ENCODE results near the gene LHX3. TPM values are rescaled to one million over a fixed set of nuclear protein-coding genes. Genes with fewer than 3 reads are reported as not detected.

Gene LHX3
- total RNA-seq, 1 donor from 2014 or later = not detected

- Histone ChIP-seq H3K4me3 (ENCODE audit: low read depth, low read length) (no peak overlapping the region), H3K36me3 (ENCODE audit: control insufficient read depth, insufficient read depth, low read length) (no peaks in the 10 kb centered on the region), H3K27me3 (ENCODE audit: control insufficient read depth, insufficient read depth, low read length) (no peaks in the 10 kb centered on the region)
- TF ChIP-seq CTCF (IDR thresholded peaks at IDR 0.05; ENCODE audit: insufficient read depth, low read length, poor library complexity, severe bottlenecking) = peak; percentile 97
- no peak for DNase-seq (ENCODE audit: low read depth)
Observed at GRCh38 chr9:136225748-136226679, 21.1 kb upstream of the LHX3 start.

DNA sequence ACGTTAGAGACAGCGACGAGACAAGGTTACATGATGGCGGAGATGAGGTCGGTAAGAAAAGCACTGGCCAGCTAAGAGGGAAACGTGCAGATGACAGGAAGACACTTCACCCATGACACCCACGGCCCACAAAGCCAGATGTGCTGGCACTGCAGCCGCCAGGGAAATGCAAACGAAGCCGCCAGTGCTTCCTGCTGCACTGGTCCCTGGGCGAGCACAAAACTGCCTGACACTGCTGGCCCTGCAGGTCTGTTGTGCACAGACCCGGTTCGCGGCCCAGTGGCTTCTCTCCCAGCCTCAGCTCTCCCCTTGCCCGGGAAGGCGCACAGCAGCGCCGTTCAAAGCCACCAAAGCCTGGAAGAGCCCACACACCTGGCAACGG lies 20.4 kb upstream of the LHX3 start:
- no peak for TF ChIP-seq CTCF (IDR thresholded peaks at IDR 0.05; ENCODE audit: insufficient read depth, low read length, poor library complexity, severe bottlenecking)
- no peaks in the 10 kb centered on the region for H3K36me3 ChIP-seq (ENCODE audit: control insufficient read depth, insufficient read depth, low read length)

DNA sequence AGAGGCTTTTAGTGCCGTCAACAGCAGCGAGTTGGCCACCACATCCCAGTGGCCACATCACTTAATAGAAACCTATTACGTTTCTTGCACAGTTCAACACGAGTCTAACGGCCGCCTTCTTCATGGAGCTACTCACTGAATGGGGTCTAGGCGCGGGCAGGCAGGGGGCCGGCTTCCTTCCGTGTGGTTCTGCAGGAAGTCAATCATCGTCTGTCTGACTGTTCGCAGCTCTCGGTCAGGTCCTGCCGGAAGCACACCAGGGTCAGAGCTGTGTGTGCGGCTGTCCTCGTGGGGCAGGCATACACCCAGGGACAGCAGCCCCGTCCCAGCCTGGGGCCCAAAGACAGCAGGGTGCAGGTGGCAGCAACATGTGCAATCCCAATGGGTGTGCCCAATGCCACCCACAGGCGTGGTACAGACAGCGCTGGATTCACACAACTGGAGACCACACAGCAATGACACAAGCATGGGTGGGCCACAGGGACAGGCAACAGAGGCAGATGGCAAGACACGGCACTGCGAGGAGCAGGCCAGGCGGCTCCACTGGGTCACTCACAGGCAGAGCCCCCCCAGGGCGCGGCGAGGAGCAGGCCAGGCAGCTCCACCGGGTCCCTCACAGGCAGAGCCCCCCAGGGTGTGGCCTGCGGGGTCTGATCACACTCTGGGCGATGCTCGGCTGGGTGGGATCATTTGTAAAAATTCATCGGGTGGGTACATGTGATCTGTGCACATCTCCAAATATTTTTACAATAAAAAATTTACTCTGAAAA lies 19.1 kb upstream of the LHX3 start:
- Histone ChIP-seq H3K27me3 (ENCODE audit: control insufficient read depth, insufficient read depth, low read length) (no peaks in the 10 kb centered on the region), H3K4me3 (ENCODE audit: low read depth, low read length) (no peak overlapping the region), H3K36me3 (ENCODE audit: control insufficient read depth, insufficient read depth, low read length) (no peaks in the 10 kb centered on the region)
- TF ChIP-seq CTCF (IDR thresholded peaks at IDR 0.05; ENCODE audit: insufficient read depth, low read length, poor library complexity, severe bottlenecking) = no peak
- DNase-seq (ENCODE audit: low read depth) = no peak

More for the DNA sequence above, 20.4 kb upstream of the LHX3 start:
- no peaks in the 10 kb centered on the region for H3K27me3 ChIP-seq (ENCODE audit: control insufficient read depth, insufficient read depth, low read length)
- no peak for DNase-seq (ENCODE audit: low read depth)
- H3K4me3 ChIP-seq (ENCODE audit: low read depth, low read length) = no peak overlapping the region

DNA sequence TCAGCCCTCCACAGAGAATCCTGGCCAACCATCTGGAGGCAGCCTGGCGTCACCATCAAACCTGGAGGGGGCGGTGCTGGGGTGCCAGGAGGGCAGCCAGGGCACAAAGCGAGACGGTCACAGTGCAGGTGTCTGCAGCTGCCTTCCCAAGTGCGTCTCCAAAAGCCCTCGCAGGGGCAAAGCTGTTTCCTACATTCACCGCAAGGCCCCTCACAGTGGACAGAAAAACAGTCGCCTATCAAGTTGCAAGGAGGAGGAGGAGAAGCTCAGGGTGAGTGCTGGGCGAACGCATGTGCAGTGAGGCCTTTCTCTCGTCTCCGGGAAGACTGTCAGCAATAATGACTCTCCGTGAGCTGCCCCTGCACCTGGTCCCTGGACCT lies 18.0 kb upstream of the LHX3 start:
- TF ChIP-seq CTCF (IDR thresholded peaks at IDR 0.05; ENCODE audit: insufficient read depth, low read length, poor library complexity, severe bottlenecking) = no peak
- DNase-seq (ENCODE audit: low read depth) = no peak
- no peaks in the 10 kb centered on the region for H3K27me3 ChIP-seq (ENCODE audit: control insufficient read depth, insufficient read depth, low read length)
- no peaks in the 10 kb centered on the region for H3K36me3 ChIP-seq (ENCODE audit: control insufficient read depth, insufficient read depth, low read length)
- H3K4me3 ChIP-seq (ENCODE audit: low read depth, low read length) = no peak overlapping the region

DNA sequence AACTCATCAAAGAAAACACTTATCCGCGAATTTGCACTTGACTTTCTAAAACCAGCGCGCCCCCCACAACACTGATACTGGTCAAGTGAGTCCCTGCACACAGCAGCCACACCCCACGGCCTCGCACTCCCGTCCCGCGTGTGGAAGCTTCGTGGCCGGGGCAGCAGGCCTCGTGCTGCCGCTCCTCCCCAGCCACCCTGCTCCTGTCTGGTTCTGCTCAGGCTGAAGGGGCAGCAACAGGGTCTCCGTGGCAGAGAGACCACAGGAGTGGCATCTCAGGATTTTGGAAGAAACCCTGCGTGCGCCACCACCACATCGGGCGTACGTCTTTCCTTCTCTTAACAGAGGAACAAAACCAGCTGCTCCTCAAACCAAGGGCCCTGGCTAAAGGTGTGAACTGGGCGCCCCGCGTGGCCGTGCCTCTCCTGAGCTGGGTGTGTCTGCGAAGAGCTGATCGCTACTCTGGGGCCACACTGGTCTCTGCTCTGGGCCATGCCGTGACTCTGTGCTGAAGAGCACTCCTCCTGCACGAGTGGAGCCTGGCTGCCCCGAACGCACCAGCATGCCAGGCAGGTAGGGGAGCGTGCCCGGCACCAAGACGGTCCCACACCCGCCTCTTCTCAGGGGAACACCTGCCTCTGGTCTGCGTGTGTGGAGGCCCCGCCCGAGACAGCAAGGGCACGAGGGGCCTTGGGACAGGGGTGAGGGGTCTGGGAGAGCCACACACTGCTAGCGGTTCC lies 17.4 kb upstream of the LHX3 start:
- H3K36me3 ChIP-seq (ENCODE audit: control insufficient read depth, insufficient read depth, low read length) = no peaks in the 10 kb centered on the region
- TF ChIP-seq CTCF (IDR thresholded peaks at IDR 0.05; ENCODE audit: insufficient read depth, low read length, poor library complexity, severe bottlenecking) = no peak
- H3K4me3 ChIP-seq (ENCODE audit: low read depth, low read length) = no peak overlapping the region
- H3K27me3 ChIP-seq (ENCODE audit: control insufficient read depth, insufficient read depth, low read length) = no peaks in the 10 kb centered on the region
- DNase-seq (ENCODE audit: low read depth) = no peak
